ENCODE results near the gene PLCXD3.

The PLCXD3 gene

DNA sequence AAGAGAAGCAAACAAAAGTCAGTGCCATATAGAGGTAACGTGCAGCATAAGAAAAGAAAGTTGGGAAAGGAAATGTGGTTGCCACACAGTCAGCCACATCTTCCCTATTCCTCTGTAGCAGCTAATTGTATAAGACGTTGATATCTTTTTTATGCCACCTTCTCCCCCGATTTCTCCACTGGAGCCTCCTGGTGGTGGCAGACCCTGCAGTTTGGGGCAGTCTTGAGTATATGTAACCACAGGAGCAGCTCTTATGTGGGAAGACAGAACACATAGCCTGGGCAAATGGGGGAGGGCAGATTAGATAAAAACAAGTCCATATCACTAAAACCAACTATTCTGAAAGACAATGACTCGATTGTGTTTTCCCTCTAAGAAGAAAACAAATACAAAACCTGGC lies 99.7 kb downstream of the PLCXD3 start:
- DNase-seq, result no peak

DNA sequence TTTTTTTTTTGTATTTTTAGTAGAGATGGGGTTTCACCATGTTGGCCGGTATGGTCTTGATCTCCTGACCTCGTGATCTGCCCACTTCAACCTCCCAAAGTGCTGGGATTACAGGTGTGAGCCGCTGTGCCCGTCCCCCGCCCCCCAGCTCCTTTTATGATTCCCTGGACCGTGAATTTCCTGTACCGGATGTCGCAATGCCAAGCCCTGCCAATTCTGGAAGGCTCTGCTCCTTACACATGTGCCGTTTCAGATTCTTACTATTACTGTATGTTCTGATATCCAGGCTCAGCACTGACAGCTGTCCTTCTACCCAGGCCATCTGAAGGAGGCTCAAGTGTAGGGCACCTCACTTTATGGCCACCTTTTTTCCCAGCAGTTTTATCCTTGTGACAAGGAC lies 100.1 kb downstream of the PLCXD3 start:
- no peak for DNase-seq

- no peak for DNase-seq
These were observed 101.5 kb downstream of the PLCXD3 start for GRCh38 chr5:41408676-41409443.

DNA sequence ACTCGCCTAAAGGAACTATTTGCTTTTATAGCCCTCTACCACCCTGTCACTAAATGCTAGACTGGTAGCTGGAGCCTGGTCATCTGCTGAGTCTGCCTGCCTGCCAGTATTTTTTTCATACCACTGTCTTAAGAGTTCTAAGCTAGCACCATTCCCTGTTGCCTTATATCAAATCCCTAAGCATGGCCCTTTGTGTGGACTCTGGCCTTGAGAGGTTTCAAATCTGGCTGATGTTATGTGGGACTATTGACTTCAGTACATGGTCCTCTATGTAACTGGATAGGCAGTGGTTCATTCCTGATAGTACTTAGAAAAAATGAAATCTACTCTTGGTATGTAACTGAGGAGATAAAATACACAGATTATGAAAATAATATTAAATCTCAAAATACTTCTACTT lies 103.5 kb downstream of the PLCXD3 start:
- DNase-seq, result no peak

- DNase-seq, result no peak
These were observed 104.0 kb downstream of the PLCXD3 start for GRCh38 chr5:41406424-41406823.

- DNase-seq, result no peak
These were observed 105.6 kb downstream of the PLCXD3 start for GRCh38 chr5:41404757-41405156.

DNA sequence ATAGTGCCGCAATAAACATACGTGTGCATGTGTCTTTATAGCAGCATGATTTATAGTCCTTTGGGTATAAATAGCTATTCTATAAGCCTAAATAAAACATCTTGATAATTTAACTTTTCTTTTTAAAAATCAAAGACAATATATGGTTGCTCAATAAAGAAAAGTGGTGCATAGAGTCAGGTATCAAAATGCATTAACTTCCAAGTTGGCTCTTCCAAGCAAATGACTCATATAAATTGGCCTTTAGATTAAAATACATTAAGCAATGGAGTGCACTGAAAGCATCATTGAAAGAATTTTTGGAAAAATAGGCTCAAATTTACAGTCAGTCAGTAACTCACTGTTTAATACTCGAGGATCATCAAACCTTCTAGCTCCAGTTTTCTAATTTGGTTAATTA lies 106.6 kb downstream of the PLCXD3 start:
- no peak for DNase-seq

GRCh38 chr5:41402845-41403244 lies 107.6 kb downstream of the PLCXD3 start:
- no peak for DNase-seq

GRCh38 chr5:41399839-41400238 lies 110.6 kb downstream of the PLCXD3 start:
- no peak for DNase-seq

DNA sequence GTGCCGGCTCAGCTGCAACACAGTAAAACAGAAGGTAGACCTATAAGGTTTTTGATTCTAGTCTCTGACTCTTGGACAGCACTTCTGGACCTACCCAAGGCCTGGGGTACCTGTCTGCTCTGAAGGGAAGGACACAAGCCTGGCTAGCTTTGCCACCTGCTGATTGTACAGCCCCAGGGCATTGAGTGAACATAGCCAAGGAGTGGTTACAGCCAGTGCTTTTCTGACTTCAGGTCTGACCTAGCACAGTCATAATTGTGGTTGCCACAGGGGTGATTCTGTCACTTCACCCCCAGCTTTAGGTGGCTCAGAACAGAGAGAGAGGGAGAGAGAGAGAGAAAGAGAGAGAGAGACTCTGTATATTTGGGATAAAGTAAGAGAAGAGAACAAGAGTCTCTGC lies 118.4 kb downstream of the PLCXD3 start:
- no peak for DNase-seq

DNA sequence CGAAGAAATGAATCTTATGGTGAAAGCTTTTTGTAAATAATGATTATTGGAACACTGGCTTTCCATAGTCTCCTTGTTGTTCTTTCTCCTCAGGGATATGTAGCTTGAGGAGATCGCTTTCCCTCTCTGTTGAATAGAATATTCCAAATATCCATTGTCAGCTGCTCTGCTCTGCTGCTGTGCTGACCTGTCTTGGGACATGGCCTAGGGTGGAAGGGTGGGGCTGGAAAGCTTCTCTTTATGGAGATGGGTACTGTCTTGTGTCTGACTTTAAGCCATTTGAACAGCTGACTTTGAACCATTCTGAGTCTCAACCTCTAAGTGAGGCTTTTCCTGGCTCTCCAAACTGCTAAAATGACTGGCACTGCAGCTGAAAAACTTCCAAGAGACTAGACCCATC lies 135.8 kb downstream of the PLCXD3 start:
- no peak for DNase-seq

DNA sequence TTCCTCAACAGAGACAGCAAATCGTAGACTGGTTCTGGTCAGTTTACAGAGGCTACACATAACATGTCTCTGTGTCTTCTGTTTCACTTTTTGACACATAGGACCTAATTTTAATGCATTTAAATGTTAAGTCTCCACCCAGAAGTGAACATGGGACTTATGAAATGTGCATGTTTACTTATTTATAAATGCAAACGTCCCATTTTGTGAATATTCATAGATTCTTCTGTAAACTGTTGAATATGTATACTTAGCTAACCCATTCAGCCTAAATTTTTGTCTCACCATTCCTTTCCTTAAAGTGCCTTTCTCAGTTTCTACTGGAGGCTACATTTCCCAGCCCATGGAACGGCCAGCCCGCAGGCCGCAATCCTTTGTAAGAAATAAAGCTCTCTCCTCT lies 137.2 kb downstream of the PLCXD3 start:
- DNase-seq, result no peak

GRCh38 chr5:41371738-41372137 lies 138.7 kb downstream of the PLCXD3 start:
- no peak for DNase-seq

- no peak for DNase-seq
These were observed 139.9 kb downstream of the PLCXD3 start for GRCh38 chr5:41370482-41370881.

- DNase-seq, result no peak
These were observed 140.6 kb downstream of the PLCXD3 start for GRCh38 chr5:41369799-41370198.

DNA sequence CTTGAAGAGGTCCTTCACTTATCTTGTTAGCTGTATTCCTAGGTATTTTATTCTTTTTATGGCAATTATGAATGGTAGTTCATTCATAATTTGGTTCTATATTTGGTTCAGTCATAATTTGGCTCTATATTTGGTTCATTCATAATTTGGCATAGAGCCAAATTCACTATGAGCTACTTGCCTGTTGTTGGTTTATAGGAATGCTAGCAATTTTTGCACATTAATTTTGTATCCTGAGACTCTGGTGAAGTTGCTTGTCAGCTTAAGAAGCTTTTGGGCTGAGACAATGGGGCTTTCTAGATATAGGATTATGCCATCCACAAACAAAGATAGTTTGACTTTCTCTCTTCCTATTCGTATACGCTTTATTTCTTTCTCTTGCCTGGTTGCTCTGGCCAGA lies 142.2 kb downstream of the PLCXD3 start:
- DNase-seq, result no peak

DNA sequence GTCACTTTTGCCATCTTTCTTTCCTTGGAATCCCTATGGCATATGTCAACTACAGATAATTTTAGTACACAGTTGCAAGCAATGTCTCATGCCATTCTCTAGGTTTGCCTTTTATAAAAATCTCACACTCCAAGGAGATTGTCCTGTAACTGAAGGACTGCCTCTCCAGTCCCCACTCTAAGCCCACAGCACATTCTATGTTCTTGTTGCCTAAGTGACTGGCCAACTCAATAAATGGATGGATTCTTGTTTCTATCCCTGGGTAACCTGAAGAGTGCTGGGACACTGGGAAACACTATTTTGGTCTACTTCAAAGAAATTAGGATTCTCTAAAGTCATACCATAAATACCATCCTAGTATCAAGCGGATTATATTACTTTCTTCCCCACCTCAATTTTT lies 145.0 kb downstream of the PLCXD3 start:
- DNase-seq, result no peak

- DNase-seq, result no peak
These were observed 146.1 kb downstream of the PLCXD3 start for GRCh38 chr5:41364346-41364745.

DNA sequence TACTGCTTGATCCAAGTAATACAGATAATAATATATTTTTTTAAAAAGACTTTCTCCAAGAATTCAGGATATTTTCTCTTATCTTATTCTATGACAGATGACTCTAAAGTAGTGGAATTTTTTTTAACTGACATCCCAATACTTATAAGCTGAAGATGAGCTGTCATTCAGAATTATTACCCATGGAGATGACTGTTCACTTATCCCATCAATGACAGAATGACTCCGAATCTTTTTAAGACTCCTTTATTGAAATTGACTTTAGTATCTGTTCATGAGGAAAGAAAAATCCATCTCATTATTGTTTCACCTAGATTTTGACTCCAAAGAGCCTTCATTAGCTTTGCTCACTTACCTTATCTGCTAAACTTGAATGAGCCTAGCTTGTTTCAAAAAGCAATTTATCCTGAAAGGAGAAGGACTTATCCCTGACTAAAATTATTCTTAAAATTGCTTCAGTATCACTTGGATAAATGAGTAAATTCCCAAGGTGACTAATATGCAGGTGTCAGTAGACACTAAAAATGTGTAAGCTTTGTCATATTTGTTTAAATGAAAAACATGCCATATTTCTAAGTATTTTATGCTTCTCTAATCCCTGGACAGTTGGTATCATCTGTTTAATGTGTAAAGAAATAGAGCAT lies 146.9 kb downstream of the PLCXD3 start:
- DNase-seq, result no peak

DNA sequence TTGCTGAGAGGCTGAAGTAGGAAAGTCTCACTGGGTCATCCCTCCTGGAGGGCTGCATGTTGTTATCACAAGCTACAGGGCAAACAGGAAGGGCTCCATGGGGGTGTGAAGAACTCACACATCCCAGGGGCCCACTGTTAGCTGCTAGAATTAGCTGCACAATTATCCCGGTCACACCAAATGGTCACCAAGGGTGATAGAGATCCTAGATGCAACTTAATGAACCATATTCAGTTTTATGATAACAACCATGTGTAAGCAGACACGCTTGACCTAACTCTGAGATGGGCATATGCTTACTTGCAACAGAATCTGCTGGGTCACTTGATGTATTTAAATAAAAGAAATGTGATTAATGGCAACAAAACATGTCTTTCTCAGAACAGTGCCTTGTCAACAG lies 153.6 kb downstream of the PLCXD3 start:
- no peak for DNase-seq

- DNase-seq, result no peak
These were observed 160.6 kb downstream of the PLCXD3 start for GRCh38 chr5:41349846-41350245.

DNA sequence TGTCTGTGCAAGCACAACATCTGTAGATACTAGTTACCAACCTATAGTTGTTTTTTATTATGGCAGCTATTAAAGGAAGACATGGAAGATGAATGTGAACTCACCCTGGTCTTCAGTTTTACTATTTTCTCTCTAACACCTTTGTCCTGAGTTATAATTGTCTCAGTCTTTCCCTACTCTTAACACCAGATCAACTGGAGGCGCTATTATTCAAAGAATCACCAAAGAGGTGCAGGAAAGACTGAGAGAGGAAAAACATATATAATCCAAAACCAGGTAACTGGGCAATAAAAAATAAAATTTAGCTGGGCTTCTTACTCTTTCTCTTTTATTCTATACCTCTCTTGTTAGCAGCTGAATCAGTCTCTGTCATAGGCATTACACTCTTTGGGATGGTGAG lies 162.8 kb downstream of the PLCXD3 start:
- no peak for DNase-seq

GRCh38 chr5:41346609-41347008 lies 163.8 kb downstream of the PLCXD3 start:
- DNase-seq, result no peak

DNA sequence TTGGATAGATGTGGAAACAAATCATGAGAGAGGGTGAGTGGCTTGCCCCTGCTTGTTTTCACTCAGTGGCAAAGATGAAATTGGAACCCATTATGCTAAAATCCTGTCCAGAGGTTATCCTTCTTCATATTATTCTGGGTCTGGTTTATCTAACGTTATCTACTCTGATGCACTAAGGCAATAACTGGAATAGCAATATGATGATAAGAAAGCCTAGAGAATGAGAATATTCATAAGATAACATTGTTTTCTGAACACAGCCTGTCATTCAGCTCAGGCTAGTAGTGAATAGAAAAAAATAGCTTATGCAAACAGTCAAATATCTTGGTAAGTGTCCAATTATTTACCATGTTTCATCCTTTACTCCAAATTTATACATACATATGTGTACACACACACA lies 165.1 kb downstream of the PLCXD3 start:
- DNase-seq, result no peak

GRCh38 chr5:41339339-41339738 lies 171.1 kb downstream of the PLCXD3 start:
- DNase-seq, result no peak
